ENCODE results near the gene DONSON.

GRCh38 chr21:33586927-33587326 is 1.6 kb downstream of the DONSON start:
- no peak for TF ChIP-seq CTCF (IDR thresholded peaks at IDR 0.05)
- TF ChIP-seq EP300 (IDR thresholded peaks at IDR 0.05): no peak
- no peak for TF ChIP-seq POLR2A (IDR thresholded peaks at IDR 0.05)
